Loucy (cell line): ENCODE results near the gene MARS1.

Source experiments
- H2AFZ ChIP-seq: fragments of 200-600 bp; sonication (generic); 2 replicates; pipeline ENCODE4 v1.6.0; 2016; ENCODE audit warnings: antibody characterized with exemption, mild to moderate bottlenecking, low read length, moderate library complexity
- H3F3A ChIP-seq: fragments of 200-600 bp; 2 replicates; pipeline ENCODE4 v1.6.0; 2016; ENCODE audit warnings: antibody characterized with exemption, low read depth, mild to moderate bottlenecking
- H3K27me3 ChIP-seq: fragments of 200-600 bp; sonication (generic); 2 replicates; pipeline ENCODE4 v1.6.1; 2014; ENCODE audit warnings: low read length, mild to moderate bottlenecking; ENCODE audit not compliant: insufficient read depth, poor library complexity, severe bottlenecking
- H3K36me3 ChIP-seq: fragments of 200-600 bp; sonication (generic); 2 replicates; pipeline ENCODE4 v1.6.1; 2016; ENCODE audit warnings: low read length; ENCODE audit not compliant: insufficient read depth
- H3K4me1 ChIP-seq: fragments of 200-600 bp; sonication (generic); 2 replicates; pipeline ENCODE4 v1.5.1; 2014; ENCODE audit warnings: low read length, mild to moderate bottlenecking; ENCODE audit not compliant: insufficient read depth, poor library complexity, severe bottlenecking
- H3K4me2 ChIP-seq: fragments of 200-600 bp; sonication (generic); 2 replicates; pipeline ENCODE4 v1.6.0; 2014; ENCODE audit warnings: antibody characterized with exemption, low read length, low read depth, mild to moderate bottlenecking; ENCODE audit not compliant: poor library complexity, severe bottlenecking
- H3K4me3 ChIP-seq: fragments of 200-600 bp; sonication (generic); 2 replicates; pipeline ENCODE4 v1.5.1; 2014; ENCODE audit warnings: low read length, mild to moderate bottlenecking, mixed read lengths; ENCODE audit not compliant: poor library complexity, severe bottlenecking
- H3K79me2 ChIP-seq: fragments of 200-600 bp; sonication (generic); 2 replicates; pipeline ENCODE4 v1.6.1; 2014; ENCODE audit warnings: low read length; ENCODE audit not compliant: insufficient read depth
- H3K9ac ChIP-seq: fragments of 200-600 bp; sonication (generic); 2 replicates; pipeline ENCODE4 v1.6.0; 2014; ENCODE audit warnings: mild to moderate bottlenecking, low read depth, low read length, moderate library complexity; ENCODE audit not compliant: poor library complexity, severe bottlenecking
- H3K9me2 ChIP-seq: fragments of 200-600 bp; sonication (generic); replicated peaks from 2 replicates; pipeline ENCODE4 v1.6.1; 2016; ENCODE audit warnings: low read depth, low read length, mixed read lengths
- H3K9me3 ChIP-seq: fragments of 200-600 bp; sonication (generic); 2 replicates; pipeline ENCODE4 v1.6.1; 2014; ENCODE audit warnings: mild to moderate bottlenecking, antibody characterized with exemption, low read length, low read depth; ENCODE audit not compliant: insufficient read depth
- H4K20me1 ChIP-seq: fragments of 200-600 bp; sonication (generic); 2 replicates; pipeline ENCODE4 v1.6.0; 2014; ENCODE audit warnings: antibody characterized with exemption, low read length, mild to moderate bottlenecking; ENCODE audit not compliant: insufficient read depth, poor library complexity, severe bottlenecking
- CTCF ChIP-seq: fragments of 200-600 bp; sonication (generic); conservative IDR thresholded peaks from 2 replicates; pipeline ENCODE4 v1.5.1; 2014; ENCODE audit warnings: mild to moderate bottlenecking, antibody characterized with exemption, low read length
- EZH2phosphoT487 ChIP-seq: fragments of 200-600 bp; IDR thresholded peaks from 2 replicates; pipeline ENCODE4 v1.6.1; 2018; ENCODE audit warnings: antibody characterized with exemption, mild to moderate bottlenecking, moderate library complexity, borderline replicate concordance

The MARS1 gene

GRCh38 chr12:57456737-57457490 is 31.0 kb upstream of the MARS1 start:
- peaks cover 28% of the 10 kb centered on the region for H3K4me1 ChIP-seq
- TF ChIP-seq CTCF (no peak), EZH2phosphoT487 (no peak)

GRCh38 chr12:57458665-57459054 is 29.2 kb upstream of the MARS1 start:
- Histone ChIP-seq H3K79me2 (no peaks in the 10 kb centered on the region), H3K4me3 (peak overlapping the region; percentile 78), H3K4me1 (peaks cover 28% of the 10 kb centered on the region), H3K9me2 (no peaks in the 10 kb centered on the region), H3K4me2 (peak overlapping the region; percentile 82), H3K36me3 (no peaks in the 10 kb centered on the region), H3K9ac (peak overlapping the region; percentile 58), H3F3A (peaks cover 2% of the 10 kb centered on the region; the same call in 1 of the 2 replicates), H4K20me1 (no peaks in the 10 kb centered on the region), H3K9me3 (no peaks in the 10 kb centered on the region), H2AFZ (peak overlapping the region; percentile 2; the same call in 1 of the 2 replicates), H3K27me3 (no peaks in the 10 kb centered on the region)
- TF ChIP-seq CTCF, result no peak
- no peak for TF ChIP-seq EZH2phosphoT487

More at GRCh38 chr12:57456737-57457490, 31.0 kb upstream of the MARS1 start:
- Histone ChIP-seq H3K9me3 (no peaks in the 10 kb centered on the region), H2AFZ (no peak overlapping the region), H3F3A (peaks cover 2% of the 10 kb centered on the region; the same call in 1 of the 2 replicates), H3K4me3 (no peak overlapping the region), H3K4me2 (no peak overlapping the region), H3K36me3 (no peaks in the 10 kb centered on the region), H3K9ac (no peak overlapping the region), H3K9me2 (no peaks in the 10 kb centered on the region), H3K27me3 (no peaks in the 10 kb centered on the region), H3K79me2 (no peaks in the 10 kb centered on the region), H4K20me1 (no peaks in the 10 kb centered on the region)

GRCh38 chr12:57459055-57459749 is 28.7 kb upstream of the MARS1 start:
- H3K9me2 ChIP-seq, result no peaks in the 10 kb centered on the region
- H3F3A ChIP-seq, result peaks cover 2% of the 10 kb centered on the region; the same call in 1 of the 2 replicates
- H3K4me1 ChIP-seq, result peaks cover 28% of the 10 kb centered on the region
- H3K4me2 ChIP-seq, result peak overlapping the region; percentile 82
- TF ChIP-seq CTCF (peak; percentile 88), EZH2phosphoT487 (no peak)
- no peaks in the 10 kb centered on the region for H3K27me3 ChIP-seq
- H3K36me3 ChIP-seq, result no peaks in the 10 kb centered on the region
- peak overlapping the region; percentile 98 for H2AFZ ChIP-seq
- no peaks in the 10 kb centered on the region for H3K9me3 ChIP-seq
- H3K4me3 ChIP-seq, result peak overlapping the region; percentile 78
- peak overlapping the region; percentile 90 for H3K9ac ChIP-seq
- H4K20me1 ChIP-seq, result no peaks in the 10 kb centered on the region
- H3K79me2 ChIP-seq, result no peaks in the 10 kb centered on the region
